ENCODE measurements around the gene IL16. TPM values are rescaled to one million over a fixed set of nuclear protein-coding genes. Genes with fewer than 3 reads are reported as not detected.
A peak's percentile ranks its signal among the peaks of the same experiment; 100 is the strongest.

Gene IL16
- total RNA-seq, 2 donors from 2014 or later = 32.3 to 84.1 TPM

- no peak for ATAC-seq
- peaks cover 13% of the 10 kb centered on the region for H3K36me3 Mint-ChIP-seq
- H3K27ac Mint-ChIP-seq = peak overlapping the region; percentile 45 to 57
- H3K27me3 Mint-ChIP-seq = no peaks in the 10 kb centered on the region
- peaks cover 40 to 52% of the 10 kb centered on the region in 2 donors for H3K4me1 Mint-ChIP-seq (ENCODE audit: low read depth in 2 of 2)
- H3K4me3 Mint-ChIP-seq = no peak overlapping the region
- no peak for DNase-seq (ENCODE audit: low spot score)
- H3K9me3 Mint-ChIP-seq = no peaks in the 10 kb centered on the region
Observed at GRCh38 chr15:81309647-81310450, 113.2 kb downstream of the IL16 start.

GRCh38 chr15:81310480-81310879 is 113.8 kb downstream of the IL16 start:
- Mint-ChIP-seq H3K27ac (peak overlapping the region; percentile 45 to 57), H3K4me3 (no peak overlapping the region), H3K4me1 (ENCODE audit: low read depth in 2 of 2) (peaks cover 44 to 56% of the 10 kb centered on the region in 2 donors), H3K27me3 (no peaks in the 10 kb centered on the region), H3K36me3 (peaks cover 13% of the 10 kb centered on the region), H3K9me3 (no peaks in the 10 kb centered on the region)
- ATAC-seq (no peak), DNase-seq (ENCODE audit: low spot score) (no peak)

GRCh38 chr15:81311752-81312464 is 115.2 kb downstream of the IL16 start:
- Mint-ChIP-seq H3K36me3 (peaks cover 17% of the 10 kb centered on the region), H3K27ac (peak overlapping the region; percentile 45 to 57), H3K4me3 (no peak overlapping the region), H3K4me1 (ENCODE audit: low read depth in 2 of 2) (peaks cover 53 to 56% of the 10 kb centered on the region in 2 donors), H3K27me3 (no peaks in the 10 kb centered on the region), H3K9me3 (no peaks in the 10 kb centered on the region)
- no peak for ATAC-seq
- no peak for DNase-seq (ENCODE audit: low spot score)

- Mint-ChIP-seq H3K4me1 (ENCODE audit: low read depth in 2 of 2) (peaks cover 49 to 53% of the 10 kb centered on the region in 2 donors), H3K4me3 (no peak overlapping the region), H3K27me3 (no peaks in the 10 kb centered on the region), H3K27ac (peak overlapping the region; percentile 45 to 57), H3K36me3 (peaks cover 17% of the 10 kb centered on the region), H3K9me3 (no peaks in the 10 kb centered on the region)
- DNase-seq (ENCODE audit: low spot score) = no peak
- no peak for ATAC-seq
Observed at GRCh38 chr15:81312790-81313543, 116.3 kb downstream of the IL16 start.

GRCh38 chr15:81313686-81314085 is 117.0 kb downstream of the IL16 start:
- Mint-ChIP-seq H3K36me3 (peaks cover 22% of the 10 kb centered on the region), H3K27ac (peak overlapping the region; percentile 16 to 21), H3K4me3 (no peak overlapping the region), H3K27me3 (no peaks in the 10 kb centered on the region), H3K9me3 (no peaks in the 10 kb centered on the region), H3K4me1 (ENCODE audit: low read depth in 2 of 2) (peaks cover 52 to 58% of the 10 kb centered on the region in 2 donors)
- no peak for DNase-seq (ENCODE audit: low spot score)
- no peak for ATAC-seq

- Mint-ChIP-seq H3K27me3 (no peaks in the 10 kb centered on the region), H3K4me1 (ENCODE audit: low read depth in 2 of 2) (peaks cover 49 to 56% of the 10 kb centered on the region in 2 donors), H3K9me3 (no peaks in the 10 kb centered on the region), H3K27ac (peak overlapping the region; percentile 16 to 21), H3K4me3 (no peak overlapping the region), H3K36me3 (peaks cover 20% of the 10 kb centered on the region)
- DNase-seq (ENCODE audit: low spot score) (no peak), ATAC-seq (no peak)
Observed at GRCh38 chr15:81314378-81314777, 117.7 kb downstream of the IL16 start.

GRCh38 chr15:81315452-81316175 is 118.9 kb downstream of the IL16 start:
- ATAC-seq (peak in 1 of 2 donors; percentile 69), DNase-seq (ENCODE audit: low spot score) (no peak)
- Mint-ChIP-seq H3K27ac (peak overlapping the region; percentile 63 to 74), H3K9me3 (no peaks in the 10 kb centered on the region), H3K27me3 (no peaks in the 10 kb centered on the region), H3K4me1 (ENCODE audit: low read depth in 2 of 2) (peaks cover 44 to 50% of the 10 kb centered on the region in 2 donors), H3K36me3 (peaks cover 17% of the 10 kb centered on the region), H3K4me3 (peak overlapping the region; percentile 67)

- no peak for DNase-seq (ENCODE audit: low spot score)
- Mint-ChIP-seq H3K27ac (peak overlapping the region; percentile 63 to 74), H3K9me3 (no peaks in the 10 kb centered on the region), H3K27me3 (no peaks in the 10 kb centered on the region), H3K4me1 (ENCODE audit: low read depth in 2 of 2) (peaks cover 39 to 48% of the 10 kb centered on the region in 2 donors), H3K36me3 (peaks cover 17% of the 10 kb centered on the region), H3K4me3 (peak overlapping the region; percentile 67)
- no peak for ATAC-seq
Observed at GRCh38 chr15:81316267-81316666, 119.6 kb downstream of the IL16 start.

GRCh38 chr15:81317642-81318017 is 121.0 kb downstream of the IL16 start:
- Mint-ChIP-seq H3K27ac (no peak overlapping the region), H3K4me3 (no peak overlapping the region), H3K9me3 (no peaks in the 10 kb centered on the region), H3K4me1 (ENCODE audit: low read depth in 2 of 2) (peaks cover 31 to 40% of the 10 kb centered on the region in 2 donors), H3K36me3 (peaks cover 11% of the 10 kb centered on the region), H3K27me3 (no peaks in the 10 kb centered on the region)
- ATAC-seq (no peak), DNase-seq (ENCODE audit: low spot score) (no peak)

- Mint-ChIP-seq H3K4me3 (no peak overlapping the region), H3K4me1 (ENCODE audit: low read depth in 2 of 2) (peaks cover 26 to 32% of the 10 kb centered on the region in 2 donors), H3K27ac (no peak overlapping the region), H3K36me3 (peaks cover 6% of the 10 kb centered on the region), H3K27me3 (no peaks in the 10 kb centered on the region), H3K9me3 (no peaks in the 10 kb centered on the region)
- ATAC-seq (no peak), DNase-seq (ENCODE audit: low spot score) (no peak)
Observed at GRCh38 chr15:81321667-81322066, 125.0 kb downstream of the IL16 start.

GRCh38 chr15:81322676-81323253 is 126.1 kb downstream of the IL16 start:
- H3K27me3 Mint-ChIP-seq = no peaks in the 10 kb centered on the region
- peaks cover 29 to 32% of the 10 kb centered on the region in 2 donors for H3K4me1 Mint-ChIP-seq (ENCODE audit: low read depth in 2 of 2)
- peak overlapping the region in 1 of 2 donors; percentile 29 for H3K27ac Mint-ChIP-seq
- H3K36me3 Mint-ChIP-seq = peaks cover 6% of the 10 kb centered on the region
- no peaks in the 10 kb centered on the region for H3K9me3 Mint-ChIP-seq
- ATAC-seq (no peak), DNase-seq (ENCODE audit: low spot score) (no peak)
- H3K4me3 Mint-ChIP-seq = peak overlapping the region; percentile 100

GRCh38 chr15:81323559-81323943 is 126.9 kb downstream of the IL16 start:
- Mint-ChIP-seq H3K36me3 (peaks cover 3% of the 10 kb centered on the region), H3K4me3 (peak overlapping the region; percentile 100), H3K27me3 (no peaks in the 10 kb centered on the region), H3K4me1 (ENCODE audit: low read depth in 2 of 2) (peaks cover 28 to 29% of the 10 kb centered on the region in 2 donors), H3K9me3 (no peaks in the 10 kb centered on the region), H3K27ac (peak overlapping the region; percentile 87 to 89)
- ATAC-seq (no peak), DNase-seq (ENCODE audit: low spot score) (no peak)

Data from natural killer cell treated with Interleukin-12 subunit alpha and Interleukin-12 subunit beta and Interleukin-15 and Interleukin-18, amount 100 ng/mL, for 72 hours (primary cell).